Measurements from ENCODE around the gene LIFR.

- no peak for TF ChIP-seq EP300 (IDR thresholded peaks at IDR 0.05)
- TF ChIP-seq, protein P1, sequence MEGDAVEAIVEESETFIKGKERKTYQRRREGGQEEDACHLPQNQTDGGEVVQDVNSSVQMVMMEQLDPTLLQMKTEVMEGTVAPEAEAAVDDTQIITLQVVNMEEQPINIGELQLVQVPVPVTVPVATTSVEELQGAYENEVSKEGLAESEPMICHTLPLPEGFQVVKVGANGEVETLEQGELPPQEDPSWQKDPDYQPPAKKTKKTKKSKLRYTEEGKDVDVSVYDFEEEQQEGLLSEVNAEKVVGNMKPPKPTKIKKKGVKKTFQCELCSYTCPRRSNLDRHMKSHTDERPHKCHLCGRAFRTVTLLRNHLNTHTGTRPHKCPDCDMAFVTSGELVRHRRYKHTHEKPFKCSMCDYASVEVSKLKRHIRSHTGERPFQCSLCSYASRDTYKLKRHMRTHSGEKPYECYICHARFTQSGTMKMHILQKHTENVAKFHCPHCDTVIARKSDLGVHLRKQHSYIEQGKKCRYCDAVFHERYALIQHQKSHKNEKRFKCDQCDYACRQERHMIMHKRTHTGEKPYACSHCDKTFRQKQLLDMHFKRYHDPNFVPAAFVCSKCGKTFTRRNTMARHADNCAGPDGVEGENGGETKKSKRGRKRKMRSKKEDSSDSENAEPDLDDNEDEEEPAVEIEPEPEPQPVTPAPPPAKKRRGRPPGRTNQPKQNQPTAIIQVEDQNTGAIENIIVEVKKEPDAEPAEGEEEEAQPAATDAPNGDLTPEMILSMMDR (IDR thresholded peaks at IDR 0.05): no peak
These were observed 110.9 kb downstream of the LIFR start for GRCh38 chr5:38445374-38446028.
